HG03558 (cell line): Measurements from ENCODE around the gene ZNF608.
A peak's percentile ranks its signal among the peaks of the same experiment; 100 is the strongest.

Experiments
- ATAC-seq: cut with Tn5 transposase; IDR thresholded peaks from one replicate; pipeline ENCODE4 v1.9.1; 2021; ENCODE audit warnings: moderate number of reproducible peaks; ENCODE audit not compliant: unreplicated experiment; ENCODE audit errors: extremely low read depth

Gene ZNF608

GRCh38 chr5:124724357-124725039, 21.9 kb downstream of the ZNF608 start:
- no peak for ATAC-seq

- no peak for ATAC-seq
Measured at GRCh38 chr5:124721229-124721735, 25.2 kb downstream of the ZNF608 start.

GRCh38 chr5:124720593-124720992, 25.8 kb downstream of the ZNF608 start:
- ATAC-seq, result no peak

- ATAC-seq, result no peak
Measured at GRCh38 chr5:124719113-124719967, 27.1 kb downstream of the ZNF608 start.

GRCh38 chr5:124718380-124718789, 28.1 kb downstream of the ZNF608 start:
- no peak for ATAC-seq

- no peak for ATAC-seq
Measured at GRCh38 chr5:124716169-124716568, 30.3 kb downstream of the ZNF608 start.

- ATAC-seq, result no peak
Measured at GRCh38 chr5:124714910-124715309, 31.5 kb downstream of the ZNF608 start.

- ATAC-seq, result no peak
Measured at GRCh38 chr5:124713595-124713994, 32.8 kb downstream of the ZNF608 start.

- no peak for ATAC-seq
Measured at GRCh38 chr5:124712731-124713305, 33.6 kb downstream of the ZNF608 start.

- no peak for ATAC-seq
Measured at GRCh38 chr5:124708086-124708485, 38.4 kb downstream of the ZNF608 start.

- ATAC-seq, result no peak
Measured at GRCh38 chr5:124707520-124707919, 38.9 kb downstream of the ZNF608 start.

- ATAC-seq, result no peak
Measured at GRCh38 chr5:124706729-124707361, 39.6 kb downstream of the ZNF608 start.

- no peak for ATAC-seq
Measured at GRCh38 chr5:124706051-124706450, 40.4 kb downstream of the ZNF608 start.

GRCh38 chr5:124705577-124705976, 40.9 kb downstream of the ZNF608 start:
- ATAC-seq, result no peak

GRCh38 chr5:124704594-124705284, 41.7 kb downstream of the ZNF608 start:
- ATAC-seq, result peak; percentile 80

- no peak for ATAC-seq
Measured at GRCh38 chr5:124703995-124704394, 42.4 kb downstream of the ZNF608 start.

GRCh38 chr5:124702525-124702924, 43.9 kb downstream of the ZNF608 start:
- no peak for ATAC-seq

- no peak for ATAC-seq
Measured at GRCh38 chr5:124701873-124702425, 44.5 kb downstream of the ZNF608 start.

- no peak for ATAC-seq
Measured at GRCh38 chr5:124701016-124701415, 45.4 kb downstream of the ZNF608 start.

GRCh38 chr5:124700333-124700732, 46.1 kb downstream of the ZNF608 start:
- no peak for ATAC-seq
